TTC549 (cell line): ENCODE results near the gene KAT2B.
"Not testable (repeated sequence)": the region's sequence is repeated elsewhere in the genome, so short reads cannot be mapped to it uniquely, and the experiment has no call there.

Experiments
- FAIRE-seq: peaks from 2 replicates; lab custom pipeline; 2012; peaks lifted over from hg19 to GRCh38; lab: Jason Lieb, UNC

KAT2B gene

DNA sequence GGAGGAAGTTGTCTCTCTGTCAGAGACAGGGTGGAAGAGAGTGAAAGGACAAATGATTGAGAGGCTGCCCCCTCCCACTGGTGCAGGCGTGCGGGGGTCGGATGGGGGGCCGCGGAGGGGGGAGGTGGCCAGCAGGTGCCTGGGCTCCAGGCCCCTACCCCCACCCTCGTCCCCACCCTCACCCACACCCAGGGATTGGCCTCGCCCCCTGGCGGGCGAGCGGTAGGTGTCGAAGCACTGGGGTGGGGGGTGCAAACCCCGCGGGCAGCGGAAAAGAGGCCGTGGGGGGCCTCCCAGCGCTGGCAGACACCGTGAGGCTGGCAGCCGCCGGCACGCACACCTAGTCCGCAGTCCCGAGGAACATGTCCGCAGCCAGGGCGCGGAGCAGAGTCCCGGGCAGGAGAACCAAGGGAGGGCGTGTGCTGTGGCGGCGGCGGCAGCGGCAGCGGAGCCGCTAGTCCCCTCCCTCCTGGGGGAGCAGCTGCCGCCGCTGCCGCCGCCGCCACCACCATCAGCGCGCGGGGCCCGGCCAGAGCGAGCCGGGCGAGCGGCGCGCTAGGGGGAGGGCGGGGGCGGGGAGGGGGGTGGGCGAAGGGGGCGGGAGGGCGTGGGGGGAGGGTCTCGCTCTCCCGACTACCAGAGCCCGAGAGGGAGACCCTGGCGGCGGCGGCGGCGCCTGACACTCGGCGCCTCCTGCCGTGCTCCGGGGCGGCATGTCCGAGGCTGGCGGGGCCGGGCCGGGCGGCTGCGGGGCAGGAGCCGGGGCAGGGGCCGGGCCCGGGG is at the start of gene KAT2B:
TSS of gene KAT2B (plus strand) at position 682 of the 783 bp plus-strand sequence. CDS start at position 714, 32 bp downstream.
- FAIRE-seq: no peak

- no peak for FAIRE-seq
These were observed 45.5 kb upstream of the KAT2B start for GRCh38 chr3:19994796-19995195.

GRCh38 chr3:19997502-19997901 is 42.7 kb upstream of the KAT2B start:
- FAIRE-seq: no peak

DNA sequence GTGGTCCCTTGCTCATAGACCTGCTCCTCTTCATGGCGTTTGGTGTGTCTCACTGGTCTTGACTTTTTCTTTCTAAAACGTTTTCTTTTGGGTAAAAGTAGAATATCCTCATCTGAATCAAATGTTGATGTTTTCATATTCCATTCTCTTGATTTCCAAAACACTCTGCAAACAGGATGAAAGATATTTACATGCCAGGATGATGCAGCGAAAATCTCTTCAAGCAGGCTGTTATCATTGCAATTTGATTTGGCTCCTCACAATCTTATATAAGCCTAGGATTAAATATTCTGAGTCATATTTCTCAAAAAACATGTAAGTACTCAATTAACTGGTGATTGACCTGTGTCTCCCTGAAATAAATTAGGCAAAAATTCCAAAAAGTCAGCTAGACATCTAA is 38.3 kb upstream of the KAT2B start:
- no peak for FAIRE-seq

DNA sequence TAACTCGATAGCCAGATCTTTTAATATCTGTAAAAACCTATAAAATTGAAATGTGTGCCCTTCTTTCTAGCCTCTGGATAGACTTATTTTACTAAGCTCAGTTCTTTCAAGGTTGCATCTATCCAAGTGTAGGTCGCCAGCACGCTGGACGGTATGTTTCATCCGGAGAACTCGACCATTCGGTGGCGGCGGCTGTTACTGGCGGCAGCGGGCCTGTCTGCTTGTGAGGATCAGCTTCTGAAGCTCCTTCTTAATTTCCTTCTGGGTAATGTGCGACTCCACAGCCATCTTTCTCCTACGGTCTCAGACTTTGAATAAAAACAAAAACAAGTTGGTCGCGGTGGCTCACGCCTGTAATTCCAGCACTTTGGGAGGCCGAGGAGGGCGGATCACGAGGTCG is 32.3 kb upstream of the KAT2B start:
- FAIRE-seq: no peak

GRCh38 chr3:20008646-20009045 is 31.6 kb upstream of the KAT2B start:
- no peak for FAIRE-seq

DNA sequence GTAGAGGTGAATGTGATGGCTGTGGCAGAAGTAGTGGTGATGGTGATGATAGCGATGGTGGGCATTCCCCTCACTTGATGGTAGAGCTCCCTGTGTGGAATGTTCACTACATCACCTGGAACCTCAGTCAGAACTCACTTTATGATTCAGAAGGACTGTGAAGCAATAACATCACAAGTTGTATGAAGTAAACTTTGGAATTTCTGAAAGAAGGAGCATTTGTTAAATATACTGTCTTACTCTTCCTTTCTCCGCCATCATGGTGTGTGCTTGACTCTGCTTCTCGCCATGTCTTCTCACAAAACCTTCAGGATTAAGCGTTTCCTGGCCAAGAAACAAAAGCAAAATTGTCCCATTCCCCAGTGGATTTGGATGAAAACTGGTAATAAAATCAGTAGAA is 28.1 kb upstream of the KAT2B start, which contains the start of gene PP2D1:
TSS of gene PP2D1 (minus strand) at position 101 of the 400 bp plus-strand sequence. CDS start 192 bp downstream, outside the sequence.
- no peak for FAIRE-seq

- FAIRE-seq: no peak
These were observed 26.9 kb upstream of the KAT2B start for GRCh38 chr3:20013396-20013795.

DNA sequence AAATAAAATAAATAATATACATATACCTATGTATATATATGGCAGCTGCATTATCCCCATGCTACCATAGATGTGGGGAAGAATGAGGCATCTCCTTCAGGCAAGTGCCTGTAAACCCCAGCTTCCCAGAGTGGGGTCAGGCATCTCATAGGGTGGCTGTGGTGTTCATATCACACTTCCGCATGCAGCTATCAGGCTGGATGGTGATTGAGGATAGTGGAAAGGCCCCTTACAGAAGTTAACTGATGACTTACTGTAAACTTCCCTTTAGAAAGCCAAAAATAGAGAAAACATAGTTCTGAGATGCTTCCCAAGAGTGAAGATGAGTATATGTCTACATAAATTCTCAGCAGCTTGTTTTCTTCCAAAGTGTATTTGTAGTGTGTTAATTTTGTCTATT is 24.7 kb upstream of the KAT2B start:
- no peak for FAIRE-seq

DNA sequence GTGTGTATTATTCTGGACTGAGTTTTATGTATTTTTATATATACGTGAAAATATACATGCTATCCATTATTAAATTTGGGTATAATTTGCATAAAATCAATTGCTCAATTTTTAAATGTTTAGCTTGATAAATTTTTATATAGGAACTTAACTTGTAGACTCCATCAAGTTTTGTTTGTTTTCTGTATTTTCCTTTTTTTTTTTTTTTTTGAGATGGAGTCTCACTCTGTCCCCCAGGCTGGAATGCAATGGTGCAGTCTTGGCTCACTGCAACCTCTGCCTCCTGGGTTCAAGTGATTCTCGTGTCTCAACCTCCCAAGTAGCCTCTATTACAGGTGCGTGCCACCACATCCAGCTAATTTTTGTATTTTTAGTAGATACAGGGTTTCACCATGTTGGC is 24.2 kb upstream of the KAT2B start:
- FAIRE-seq: not testable (repeated sequence)

- FAIRE-seq: no peak
These were observed 17.2 kb upstream of the KAT2B start for GRCh38 chr3:20022954-20023622.

GRCh38 chr3:20023623-20024405 is 16.4 kb upstream of the KAT2B start:
- FAIRE-seq: no peak

GRCh38 chr3:20027136-20027535 is 13.1 kb upstream of the KAT2B start:
- FAIRE-seq: no peak

GRCh38 chr3:20028905-20029331 is 11.3 kb upstream of the KAT2B start:
- no peak for FAIRE-seq

DNA sequence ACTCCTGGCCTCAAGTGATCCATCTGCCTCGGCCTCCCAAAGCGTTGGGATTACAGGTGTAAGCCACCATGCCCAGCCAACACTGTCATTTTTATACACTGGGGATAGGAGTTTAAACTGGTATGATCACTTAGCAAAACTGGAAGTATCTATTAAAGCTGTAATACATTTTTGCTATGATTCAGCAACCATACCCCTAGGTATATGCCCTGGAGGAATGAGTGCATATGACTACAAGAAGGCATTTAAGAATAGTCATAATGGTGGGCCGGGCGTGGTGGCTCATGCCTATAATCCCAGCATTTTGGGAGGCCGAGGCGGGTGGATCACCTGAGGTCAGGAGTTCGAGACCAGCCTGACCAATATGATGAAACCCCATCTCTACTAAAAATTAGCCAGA is 8.3 kb upstream of the KAT2B start:
- not testable (repeated sequence) for FAIRE-seq

- no peak for FAIRE-seq
These were observed 5.2 kb upstream of the KAT2B start for GRCh38 chr3:20035019-20035418.

GRCh38 chr3:20037255-20037996 is 2.8 kb upstream of the KAT2B start:
- no peak for FAIRE-seq

DNA sequence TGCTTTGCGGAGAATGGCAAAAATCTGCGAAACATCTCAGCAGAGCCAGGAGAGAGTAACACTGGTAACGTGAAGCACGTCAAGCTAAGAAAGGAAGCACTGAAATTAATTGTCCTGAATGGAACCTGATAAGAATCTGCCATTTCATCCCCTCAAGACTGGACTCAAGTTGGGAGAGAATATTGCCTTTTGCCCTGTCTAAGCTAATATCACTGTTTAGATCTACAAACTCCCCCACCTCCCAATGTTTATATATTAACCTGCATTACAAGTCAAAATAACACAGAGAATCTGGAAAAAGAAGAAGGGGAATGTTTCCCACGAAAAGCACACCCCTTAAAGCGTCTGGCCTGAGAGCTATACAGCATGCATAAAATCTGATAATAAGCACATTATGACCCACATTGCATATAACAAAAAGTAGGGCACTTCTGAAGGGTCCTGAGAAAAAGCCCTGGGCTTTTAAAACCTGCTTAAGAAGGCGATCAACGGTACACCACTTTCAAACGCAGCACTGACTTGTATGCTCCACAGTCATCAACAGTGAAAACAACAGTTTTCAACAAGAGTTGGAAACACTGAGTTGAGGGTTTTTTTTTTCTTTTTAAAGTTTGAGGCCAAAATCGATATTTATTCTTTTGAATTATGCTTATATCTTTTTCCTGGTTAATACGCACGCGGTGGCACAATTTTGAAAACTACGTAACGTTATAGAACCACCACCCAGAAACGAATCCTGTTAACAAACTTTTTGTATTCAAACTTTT is 1.4 kb upstream of the KAT2B start:
- FAIRE-seq: no peak

DNA sequence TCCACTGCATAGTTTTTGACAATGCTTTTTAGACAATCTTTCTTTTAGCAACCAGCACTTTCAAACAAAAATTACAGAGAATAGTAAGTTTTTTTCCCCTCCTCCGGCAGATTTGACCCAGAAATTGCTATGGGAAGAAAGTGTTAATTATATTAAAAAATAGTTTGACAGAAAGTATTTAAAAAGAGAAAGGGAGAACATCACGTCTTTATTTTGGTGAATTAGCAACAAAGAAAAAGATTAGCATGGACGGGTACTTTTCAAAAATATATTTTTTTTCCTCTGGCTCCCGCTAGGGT is 831 bp upstream of the KAT2B start:
- FAIRE-seq: no peak

- FAIRE-seq: no peak
These were observed 426 bp downstream of the KAT2B start for GRCh38 chr3:20040548-20041196.

DNA sequence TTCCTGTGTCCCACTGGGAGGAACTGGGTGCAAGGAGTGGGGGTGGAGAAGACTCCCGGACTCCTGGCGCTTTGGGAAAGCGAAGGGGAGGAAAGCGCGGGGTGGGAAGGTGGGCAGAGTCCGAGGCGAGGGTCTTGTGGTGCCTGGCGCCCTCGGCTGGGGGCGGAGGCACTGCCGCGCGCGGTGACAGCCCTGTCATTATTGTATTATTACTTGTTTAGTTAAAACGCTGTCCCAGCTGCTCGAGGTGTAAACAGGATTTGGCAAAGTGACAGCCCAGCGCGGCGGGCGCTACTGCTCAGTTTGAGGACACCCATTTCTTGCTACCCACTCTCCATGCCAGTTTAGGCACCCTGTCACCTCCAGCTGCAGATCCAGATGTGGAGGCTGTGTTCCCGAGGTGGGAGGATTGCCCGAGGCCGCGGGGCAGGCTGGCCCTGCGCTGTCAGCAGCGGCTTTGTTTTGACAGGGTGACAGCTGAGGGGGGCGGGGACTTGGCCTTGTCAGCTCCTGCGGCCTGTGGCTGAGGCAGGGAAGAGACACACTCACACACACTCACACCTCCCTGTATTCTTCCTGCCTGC is 1.0 kb downstream of the KAT2B start:
- FAIRE-seq: no peak
